Measurements from ENCODE around the gene MIEF1.
"Not testable (repeated sequence)": the region's sequence is repeated elsewhere in the genome, so short reads cannot be mapped to it uniquely, and the experiment has no call there.

The MIEF1 gene

GRCh38 chr22:39517470-39517869 is 15.4 kb downstream of the MIEF1 start:
- no peak for DNase-seq

GRCh38 chr22:39518144-39518786 is 16.2 kb downstream of the MIEF1 start:
- DNase-seq = no peak

- DNase-seq = no peak
These were observed 17.0 kb downstream of the MIEF1 start for GRCh38 chr22:39518996-39519680.

GRCh38 chr22:39519681-39520225 is 17.7 kb downstream of the MIEF1 start:
- DNase-seq = peak; percentile 99

GRCh38 chr22:39520226-39521105 is 18.4 kb downstream of the MIEF1 start, which contains the start of gene ATF4:
ATF4 (plus strand) TSS chr22:39520562; CDS start chr22:39521446, 884 bp downstream.
- peak; percentile 62 for DNase-seq

DNA sequence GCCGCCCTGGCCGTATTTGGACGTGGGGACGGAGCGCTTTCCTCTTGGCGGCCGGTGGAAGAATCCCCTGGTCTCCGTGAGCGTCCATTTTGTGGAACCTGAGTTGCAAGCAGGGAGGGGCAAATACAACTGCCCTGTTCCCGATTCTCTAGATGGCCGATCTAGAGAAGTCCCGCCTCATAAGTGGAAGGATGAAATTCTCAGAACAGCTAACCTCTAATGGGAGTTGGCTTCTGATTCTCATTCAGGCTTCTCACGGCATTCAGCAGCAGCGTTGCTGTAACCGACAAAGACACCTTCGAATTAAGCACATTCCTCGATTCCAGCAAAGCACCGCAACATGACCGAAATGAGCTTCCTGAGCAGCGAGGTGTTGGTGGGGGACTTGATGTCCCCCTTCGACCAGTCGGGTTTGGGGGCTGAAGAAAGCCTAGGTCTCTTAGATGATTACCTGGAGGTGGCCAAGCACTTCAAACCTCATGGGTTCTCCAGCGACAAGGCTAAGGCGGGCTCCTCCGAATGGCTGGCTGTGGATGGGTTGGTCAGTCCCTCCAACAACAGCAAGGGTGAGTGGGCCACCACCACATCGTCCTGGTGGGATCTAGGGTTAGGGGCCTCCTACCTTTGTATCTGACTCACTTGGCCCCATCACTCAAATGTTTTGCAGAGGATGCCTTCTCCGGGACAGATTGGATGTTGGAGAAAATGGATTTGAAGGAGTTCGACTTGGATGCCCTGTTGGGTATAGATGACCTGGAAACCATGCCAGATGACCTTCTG is 19.2 kb downstream of the MIEF1 start:
- not testable (repeated sequence) for DNase-seq

DNA sequence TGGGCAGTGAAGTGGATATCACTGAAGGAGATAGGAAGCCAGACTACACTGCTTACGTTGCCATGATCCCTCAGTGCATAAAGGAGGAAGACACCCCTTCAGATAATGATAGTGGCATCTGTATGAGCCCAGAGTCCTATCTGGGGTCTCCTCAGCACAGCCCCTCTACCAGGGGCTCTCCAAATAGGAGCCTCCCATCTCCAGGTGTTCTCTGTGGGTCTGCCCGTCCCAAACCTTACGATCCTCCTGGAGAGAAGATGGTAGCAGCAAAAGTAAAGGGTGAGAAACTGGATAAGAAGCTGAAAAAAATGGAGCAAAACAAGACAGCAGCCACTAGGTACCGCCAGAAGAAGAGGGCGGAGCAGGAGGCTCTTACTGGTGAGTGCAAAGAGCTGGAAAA is 20.0 kb downstream of the MIEF1 start:
- DNase-seq = not testable (repeated sequence)

- peak; percentile 74 for DNase-seq
These were observed 20.6 kb downstream of the MIEF1 start for GRCh38 chr22:39522567-39523300.

DNA sequence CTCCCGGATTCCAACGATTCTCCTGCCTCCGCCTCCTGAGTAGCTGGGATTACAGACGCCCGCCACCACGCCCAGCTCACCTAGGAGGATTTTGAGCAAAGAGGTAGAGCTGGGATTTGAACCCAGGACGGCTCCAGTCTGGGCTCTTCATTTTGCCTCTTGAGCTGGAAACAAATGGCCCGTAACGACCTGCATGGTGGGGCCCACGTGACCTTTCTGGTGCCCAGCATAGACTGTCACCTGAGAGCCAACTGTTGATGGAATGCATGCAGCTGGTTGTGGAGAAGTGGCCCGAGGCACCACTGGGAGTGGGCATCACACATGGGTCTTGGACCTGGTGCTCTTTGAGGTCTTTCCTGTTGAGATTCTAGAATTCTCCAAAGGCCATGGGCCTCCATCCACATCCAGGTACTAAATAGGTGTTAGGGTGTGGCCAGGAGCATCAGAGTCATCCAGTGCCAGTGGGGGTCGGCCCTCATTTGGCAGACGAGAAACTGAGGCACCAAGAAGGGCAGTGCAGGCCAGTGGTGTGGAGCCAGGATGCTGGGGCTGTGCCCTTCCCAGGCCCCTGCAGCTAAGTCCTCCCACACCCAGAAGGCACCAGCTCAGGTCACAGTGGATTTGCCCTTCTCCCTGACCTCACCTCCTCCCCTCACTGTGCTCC is 22.1 kb downstream of the MIEF1 start:
- peak; percentile 41 for DNase-seq

- DNase-seq = no peak
These were observed 22.9 kb downstream of the MIEF1 start for GRCh38 chr22:39524753-39525657.

DNA sequence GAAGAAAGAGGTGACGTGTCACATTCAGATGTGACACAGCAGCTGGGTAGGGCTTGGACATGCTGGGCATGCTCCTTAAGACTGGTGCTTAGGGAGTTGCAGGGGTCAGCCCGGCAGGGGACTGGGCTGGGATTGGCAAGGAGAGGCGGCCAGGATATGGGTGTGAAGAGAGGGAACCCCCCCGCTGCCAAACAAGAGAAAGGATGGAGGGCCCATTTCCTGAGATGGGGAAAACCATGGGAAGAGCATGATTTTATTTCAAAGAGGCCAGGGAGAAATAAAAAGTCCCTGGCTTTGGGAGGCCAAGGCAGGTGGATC is 23.5 kb downstream of the MIEF1 start:
- DNase-seq = no peak

DNA sequence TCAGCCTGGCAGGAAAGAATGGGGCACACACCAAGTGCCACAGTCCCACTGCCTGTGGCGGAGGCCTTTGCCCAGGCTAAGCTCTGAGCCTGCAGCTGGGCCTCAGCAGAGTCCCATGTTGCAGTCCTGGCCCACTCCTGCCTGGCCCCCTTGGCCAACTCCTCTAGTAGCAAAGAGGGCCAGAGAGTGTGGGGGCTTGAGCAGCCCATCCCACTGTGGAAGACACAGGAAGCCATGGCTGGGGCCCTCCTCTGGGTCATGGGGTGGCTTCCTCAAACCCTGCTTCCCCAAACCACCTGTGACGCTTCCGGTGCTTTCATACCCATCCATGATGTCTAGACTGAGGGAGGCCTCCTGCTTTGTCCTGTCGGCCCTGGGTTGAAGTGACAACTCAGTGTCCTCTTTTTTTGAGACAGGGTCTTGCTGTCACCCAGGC is 24.7 kb downstream of the MIEF1 start:
- DNase-seq = no peak

DNA sequence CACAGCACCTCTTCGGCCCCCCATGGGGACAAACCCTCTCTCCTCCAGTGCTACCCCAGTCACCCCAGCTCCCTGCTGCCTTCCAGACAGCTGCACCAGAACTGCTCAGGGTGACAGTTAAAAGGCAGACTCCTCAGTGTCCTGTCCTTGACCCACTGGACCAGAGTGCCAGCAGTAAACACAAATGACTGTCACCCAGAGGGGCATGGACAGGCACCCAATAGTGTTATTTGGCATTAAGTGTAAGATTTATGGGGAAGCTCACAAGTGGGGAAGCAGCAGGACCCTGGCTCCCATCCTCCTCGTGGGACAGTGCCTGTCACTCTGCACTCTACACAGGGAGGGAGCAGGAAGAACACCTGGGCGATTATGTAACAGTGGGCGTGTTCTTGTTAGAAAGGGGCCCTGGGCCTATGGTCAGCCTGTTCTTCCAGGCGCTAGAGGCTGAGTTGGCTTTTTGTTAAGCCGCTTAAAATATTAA is 25.4 kb downstream of the MIEF1 start:
- no peak for DNase-seq

GRCh38 chr22:39528080-39528661 is 26.1 kb downstream of the MIEF1 start:
- peak; percentile 39 for DNase-seq

GRCh38 chr22:39528681-39529486 is 26.8 kb downstream of the MIEF1 start:
- peak; percentile 86 for DNase-seq

DNA sequence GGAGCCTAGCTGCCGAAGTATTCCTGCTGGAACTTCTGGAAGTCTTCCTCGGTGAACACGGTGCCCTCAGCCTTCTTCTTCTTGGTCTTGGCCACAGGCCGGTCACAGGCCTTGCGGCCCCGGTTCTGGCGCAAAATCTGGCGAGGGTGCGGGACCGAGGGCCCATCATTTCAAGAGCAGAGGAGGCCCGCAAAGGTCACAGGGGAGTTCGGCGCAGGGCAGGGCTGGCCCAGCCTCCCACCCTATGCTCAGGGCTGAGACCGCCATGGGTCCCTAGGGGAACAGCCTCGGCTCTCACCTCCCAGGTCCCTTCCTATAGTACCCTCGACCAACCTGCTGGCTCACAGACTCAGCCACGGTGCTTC is 27.4 kb downstream of the MIEF1 start:
- DNase-seq = no peak

GRCh38 chr22:39530116-39530515 is 28.0 kb downstream of the MIEF1 start:
- DNase-seq = no peak

GRCh38 chr22:39530692-39531331 is 28.7 kb downstream of the MIEF1 start:
- peak; percentile 45 for DNase-seq
